GM11168 (cell line): ENCODE data around the gene RHBDF1.
"Not testable (repeated sequence)": the region's sequence is repeated elsewhere in the genome, so short reads cannot be mapped to it uniquely, and the experiment has no call there.

Experiments
- in situ Hi-C: fragments of 300-500 bp; cut with MboI; formaldehyde crosslinking; loops from one replicate; pipeline ENCODE4 v1.12.0; 2022; ENCODE audit warnings: low sequenced_read_pairs; ENCODE audit not compliant: unreplicated experiment

The RHBDF1 gene

GRCh38 chr16:41439-42068 is 30.9 kb downstream of the RHBDF1 start:
- in situ Hi-C loops = no loop called here

GRCh38 chr16:38941-39892 is 33.2 kb downstream of the RHBDF1 start:
- in situ Hi-C loops = no loop called here

- in situ Hi-C loops = not testable (repeated sequence)
Observed at GRCh38 chr16:38206-38605, 34.2 kb downstream of the RHBDF1 start.

- in situ Hi-C loops = no loop called here
Observed at GRCh38 chr16:37511-37910, 34.9 kb downstream of the RHBDF1 start.

- in situ Hi-C loops = no loop called here
Observed at GRCh38 chr16:36336-36984, 36.0 kb downstream of the RHBDF1 start.

- in situ Hi-C loops = no loop called here
Observed at GRCh38 chr16:35678-36305, 36.6 kb downstream of the RHBDF1 start.

GRCh38 chr16:35011-35677 is 37.3 kb downstream of the RHBDF1 start:
- in situ Hi-C loops = no loop called here

- in situ Hi-C loops = no loop called here
Observed at GRCh38 chr16:34648-34987, 37.8 kb downstream of the RHBDF1 start.

GRCh38 chr16:33877-34647 is 38.4 kb downstream of the RHBDF1 start:
- in situ Hi-C loops = no loop called here

GRCh38 chr16:33154-33876 is 39.1 kb downstream of the RHBDF1 start:
- in situ Hi-C loops = not testable (repeated sequence)

- in situ Hi-C loops = not testable (repeated sequence)
Observed at GRCh38 chr16:30627-31026, 41.8 kb downstream of the RHBDF1 start.

GRCh38 chr16:25926-26348 is 46.5 kb downstream of the RHBDF1 start:
- in situ Hi-C loops = not testable (repeated sequence)

GRCh38 chr16:24151-24550 is 48.3 kb downstream of the RHBDF1 start:
- in situ Hi-C loops = not testable (repeated sequence)

- in situ Hi-C loops = not testable (repeated sequence)
Observed at GRCh38 chr16:20886-21285, 51.5 kb downstream of the RHBDF1 start.

GRCh38 chr16:17062-17765 is 55.2 kb downstream of the RHBDF1 start:
- in situ Hi-C loops = not testable (repeated sequence)

GRCh38 chr16:10772-11171 is 61.7 kb downstream of the RHBDF1 start:
- in situ Hi-C loops = not testable (repeated sequence)

GRCh38 chr16:9903-10665 is 62.3 kb downstream of the RHBDF1 start:
- in situ Hi-C loops = no loop called here
